HEK293 (cell line): ENCODE measurements around the gene SLCO4A1.

Experiments
- BCL11A ChIP-seq: fragments of 450-650 bp; formaldehyde crosslinking; IDR thresholded peaks from 2 replicates; pipeline ENCODE4 v1.5.1; 2016; ENCODE audit warnings: low read depth, missing biosample characterization, missing genetic modification characterization
- CTCF ChIP-seq: fragments of 450-650 bp; formaldehyde crosslinking; IDR thresholded peaks from 2 replicates; pipeline ENCODE4 v1.5.1; 2016; ENCODE audit warnings: missing biosample characterization, missing genetic modification characterization
- IKZF3 ChIP-seq: fragments of 450-650 bp; IDR thresholded peaks from 2 replicates; pipeline ENCODE4 v1.5.0; 2018; ENCODE audit warnings: missing biosample characterization, mild to moderate bottlenecking, missing genetic modification characterization, moderate library complexity
- KLF9 ChIP-seq: fragments of 450-650 bp; formaldehyde crosslinking; IDR thresholded peaks from 2 replicates; pipeline ENCODE4 v1.5.1; 2016; ENCODE audit warnings: missing biosample characterization, missing genetic modification characterization, low read depth
- PATZ1 ChIP-seq: fragments of 450-650 bp; formaldehyde crosslinking; IDR thresholded peaks from 2 replicates; pipeline ENCODE4 v1.5.1; 2016; ENCODE audit warnings: missing biosample characterization, missing genetic modification characterization
- PBX3 ChIP-seq: sonication (generic); formaldehyde crosslinking; IDR thresholded peaks from 2 replicates; pipeline ENCODE4 v1.8.1; 2022; ENCODE audit warnings: mild to moderate bottlenecking, moderate library complexity, missing genetic modification reagents
- REST ChIP-seq: fragments of 450-650 bp; formaldehyde crosslinking; IDR thresholded peaks from 2 replicates; pipeline ENCODE4 v1.5.1; 2016; ENCODE audit warnings: missing biosample characterization, missing genetic modification characterization
- ZFP37 ChIP-seq: fragments of 450-650 bp; formaldehyde crosslinking; IDR thresholded peaks from 2 replicates; pipeline ENCODE4 v1.5.1; 2016; ENCODE audit warnings: missing biosample characterization, missing genetic modification characterization
- ZNF311 ChIP-seq: fragments of 450-650 bp; formaldehyde crosslinking; IDR thresholded peaks from 2 replicates; pipeline ENCODE4 v1.5.1; 2017; ENCODE audit warnings: missing biosample characterization, missing genetic modification characterization, borderline replicate concordance
- ZNF416 ChIP-seq: fragments of 450-650 bp; formaldehyde crosslinking; IDR thresholded peaks from 2 replicates; pipeline ENCODE4 v1.5.1; 2016; ENCODE audit warnings: missing biosample characterization, missing genetic modification characterization
- ZNF426 ChIP-seq: fragments of 450-650 bp; formaldehyde crosslinking; IDR thresholded peaks from 2 replicates; pipeline ENCODE4 v1.5.1; 2017; ENCODE audit warnings: missing biosample characterization, missing genetic modification characterization, mild to moderate bottlenecking, inconsistent platforms, moderate library complexity
- ZNF514 ChIP-seq: fragments of 450-650 bp; formaldehyde crosslinking; IDR thresholded peaks from 2 replicates; pipeline ENCODE4 v1.5.1; 2016; ENCODE audit warnings: missing biosample characterization, missing genetic modification characterization
- ZNF791 ChIP-seq: fragments of 450-650 bp; formaldehyde crosslinking; IDR thresholded peaks from 2 replicates; pipeline ENCODE4 v1.5.1; 2016; ENCODE audit warnings: missing biosample characterization, missing genetic modification characterization

- TF ChIP-seq CTCF (tag by site-specific recombination) (no peak), KLF9 (tag by site-specific recombination) (no peak), ZNF416 (tag by site-specific recombination) (no peak), ZFP37 (tag by site-specific recombination) (no peak), PATZ1 (tag by site-specific recombination) (no peak), ZNF426 (tag by site-specific recombination) (no peak), BCL11A (tag by site-specific recombination) (no peak), ZNF311 (tag by site-specific recombination) (no peak), ZNF791 (tag by site-specific recombination) (no peak), IKZF3 (no peak), REST (tag by site-specific recombination) (no peak), ZNF514 (tag by site-specific recombination) (no peak), PBX3 (CRISPR knock-in tag) (no peak)
Observed at GRCh38 chr20:62614085-62614960, 28.0 kb upstream of the SLCO4A1 start.
